CD4-positive, alpha-beta T cell treated with Interleukin-17A for 4 hours (primary cell): ENCODE data around the gene FURIN.
"Not testable (repeated sequence)": the region's sequence is repeated elsewhere in the genome, so short reads cannot be mapped to it uniquely, and the experiment has no call there.

Experiments
- DNase-seq: peaks from one replicate; pipeline ENCODE4 v3.0.0-alpha.2; 2020; ENCODE audit warnings: mixed read lengths

FURIN gene

DNA sequence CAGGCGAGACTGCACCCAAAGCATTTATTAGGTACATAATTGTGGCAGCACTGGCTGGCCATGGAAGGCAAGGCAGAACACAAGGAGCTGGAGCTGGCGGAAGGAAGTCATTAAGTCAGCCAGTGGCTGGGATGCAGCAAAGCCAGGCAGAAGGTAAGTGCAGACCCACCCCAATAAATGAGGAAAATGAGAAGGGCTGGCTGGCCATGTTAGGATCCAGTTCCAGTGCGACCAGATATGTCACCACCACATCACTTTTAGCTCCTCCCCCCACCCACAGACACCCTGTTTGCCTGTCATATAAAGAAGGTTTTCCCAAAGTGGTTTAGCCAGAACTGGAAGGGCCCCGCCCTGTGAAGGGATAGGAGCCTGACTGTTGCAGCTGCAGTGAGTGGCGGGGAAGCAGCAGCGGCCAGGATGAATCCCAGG is at the start of gene FURIN:
Gene FURIN, plus strand, starts transcription at position 328 of the 429 bp plus-strand sequence. CDS start 7,153 bp downstream, outside the sequence.
- DNase-seq = peak; percentile 3

DNA sequence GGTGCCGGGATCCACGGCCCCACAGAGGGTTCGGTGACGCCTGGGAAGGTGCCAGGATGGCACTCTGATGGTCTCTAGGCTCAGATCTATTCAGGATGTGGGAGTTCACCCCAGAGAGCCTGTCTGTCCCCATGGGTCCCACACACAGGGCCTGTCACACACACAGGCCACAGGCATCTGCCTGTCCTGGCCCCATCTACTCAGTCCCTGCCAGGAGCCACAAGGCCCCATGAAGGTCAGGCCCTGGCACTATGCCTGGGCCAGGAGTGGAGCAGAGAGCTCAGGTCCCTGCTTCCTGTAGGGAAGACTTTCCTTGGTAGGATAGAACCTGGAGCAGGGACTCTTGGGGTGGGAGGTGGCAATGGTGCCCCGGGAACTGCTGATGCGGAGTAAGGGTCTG is 49.0 kb upstream of the FURIN start:
- no peak for DNase-seq

DNA sequence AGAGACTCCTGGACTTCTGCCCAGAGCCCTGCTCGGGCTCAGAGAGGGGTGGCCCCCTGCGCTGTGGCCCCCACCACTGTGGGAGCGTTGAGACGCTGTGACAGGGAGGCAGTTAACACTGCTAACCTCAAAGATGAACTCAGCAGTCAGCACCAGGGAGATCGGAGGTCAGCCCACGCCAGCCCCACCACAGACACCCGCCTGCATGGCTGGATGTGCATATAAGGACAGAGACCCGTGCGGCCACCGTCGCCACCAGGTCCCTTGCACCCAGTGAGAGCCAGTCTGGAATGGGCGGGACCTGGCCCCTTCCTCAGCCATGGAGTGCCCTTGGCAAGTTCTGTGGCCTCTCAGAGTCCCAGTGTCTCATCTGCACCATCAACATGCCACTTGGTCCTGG is 48.5 kb upstream of the FURIN start:
- no peak for DNase-seq

DNA sequence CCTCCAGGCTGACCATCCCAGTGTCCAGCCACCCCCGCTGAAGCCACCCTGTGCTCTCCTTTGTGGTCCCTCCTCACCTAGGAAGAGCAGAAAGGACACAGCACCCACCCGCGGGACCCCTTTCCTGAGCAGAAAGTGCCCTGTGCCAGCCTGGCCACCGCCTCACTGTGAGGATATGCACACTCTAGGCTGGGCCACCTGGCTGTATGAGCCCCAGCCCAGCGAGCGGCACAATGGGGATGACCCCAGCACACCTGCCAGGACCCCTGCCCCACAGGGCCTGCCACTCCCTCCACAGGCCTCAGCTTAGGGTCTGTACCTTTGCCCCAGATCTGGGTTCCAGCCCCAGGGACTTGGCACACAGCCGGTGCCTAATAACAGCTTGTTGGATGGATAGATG is 47.9 kb upstream of the FURIN start:
- DNase-seq = no peak

DNA sequence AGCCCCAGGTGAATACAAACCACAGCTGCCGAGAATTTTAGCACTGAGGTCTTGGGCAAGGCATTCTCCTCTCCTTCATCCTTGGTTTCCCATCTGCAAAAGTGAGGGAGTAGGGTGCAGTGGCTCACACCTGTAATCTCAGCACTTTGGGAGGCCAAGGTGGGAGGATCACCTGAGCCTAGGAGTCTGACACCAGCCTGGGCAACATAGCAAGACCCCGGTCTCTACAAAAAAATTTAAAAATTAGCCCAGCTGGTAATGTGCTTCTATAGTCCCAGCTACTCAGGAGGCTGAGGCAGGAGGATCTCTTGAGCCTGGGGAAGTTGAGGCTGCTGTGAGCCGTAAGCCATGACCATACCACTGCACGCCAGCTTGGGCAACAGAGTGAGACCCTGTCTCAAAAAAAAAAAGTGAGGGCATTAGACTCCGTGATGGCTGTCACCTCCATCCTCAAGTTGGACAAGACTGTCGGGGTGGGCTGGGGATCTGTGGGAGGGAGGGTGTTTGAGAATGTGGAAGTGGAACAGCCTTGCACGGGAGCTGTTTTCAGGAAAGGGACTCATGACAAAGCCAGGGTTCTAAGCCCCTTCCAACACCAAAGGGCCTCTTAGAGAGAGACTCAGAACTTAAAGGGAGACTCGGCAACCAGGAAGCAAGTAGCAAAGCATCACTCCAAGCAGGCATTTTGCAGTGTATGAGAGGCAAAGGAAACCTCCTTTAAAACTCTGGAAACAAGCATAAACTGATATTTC is 46.0 kb upstream of the FURIN start:
- DNase-seq = no peak

DNA sequence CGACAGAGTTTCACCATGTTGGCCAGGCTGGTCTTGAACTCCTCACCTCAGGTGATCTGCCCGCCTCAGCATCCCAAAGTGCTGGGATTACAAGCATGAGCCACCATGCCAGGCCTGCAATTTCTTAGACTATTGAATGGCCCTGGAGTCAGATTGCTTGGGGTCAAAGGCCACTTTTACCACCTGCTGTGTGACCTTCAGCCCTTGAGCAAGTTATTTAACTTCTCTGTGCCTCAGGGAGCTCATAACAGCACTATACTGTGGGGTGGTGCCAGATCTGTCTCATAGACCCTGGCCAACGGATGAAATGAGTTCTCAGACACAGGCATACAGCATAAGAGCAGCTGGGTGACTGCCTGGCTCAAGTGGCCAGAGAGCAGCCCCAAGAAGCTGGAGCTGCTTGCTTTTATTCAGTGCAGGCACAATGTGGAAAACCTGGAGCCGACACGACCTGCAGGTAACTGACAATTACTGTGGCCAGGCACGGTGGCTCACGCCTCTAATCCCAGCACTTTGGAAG is 44.9 kb upstream of the FURIN start:
- DNase-seq = no peak

DNA sequence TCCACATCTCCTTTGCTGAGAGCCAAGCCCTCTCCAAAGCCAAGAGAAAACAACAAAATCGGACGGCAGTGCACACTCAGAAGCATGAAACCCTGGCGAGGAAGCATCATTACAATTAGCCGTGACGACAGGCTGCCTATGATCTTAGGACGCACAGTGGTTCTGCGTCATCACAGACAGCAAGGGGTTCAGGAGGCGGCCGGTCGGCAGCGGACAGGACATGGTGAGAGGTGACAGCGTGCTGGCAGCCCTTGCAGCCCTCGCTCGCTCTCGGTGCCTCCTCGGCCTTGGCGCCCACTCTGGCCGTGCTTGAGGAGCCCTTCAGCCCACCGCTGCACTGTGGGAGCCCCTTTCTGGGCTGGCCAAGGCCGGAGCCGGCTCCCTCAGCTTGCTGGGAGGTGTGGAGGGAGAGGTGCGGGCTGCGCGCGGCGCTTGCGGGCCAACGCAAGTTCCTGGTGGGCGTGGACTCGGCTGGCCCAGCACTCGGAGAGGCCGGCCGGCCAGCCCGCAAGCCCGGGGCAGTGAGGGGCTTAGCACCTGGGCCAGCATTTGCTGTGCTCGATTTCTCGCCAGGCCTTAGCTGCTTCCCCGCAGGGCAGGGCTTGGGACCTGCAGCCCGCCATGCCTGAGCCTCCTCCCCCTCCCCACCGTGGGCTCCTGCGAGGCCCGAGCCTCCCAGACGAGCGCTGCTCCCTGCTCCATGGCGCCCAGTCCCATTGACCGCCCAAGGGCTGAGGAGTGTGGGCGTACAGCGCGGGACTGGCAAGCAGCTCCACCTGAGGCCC is 43.1 kb upstream of the FURIN start:
- not testable (repeated sequence) for DNase-seq

DNA sequence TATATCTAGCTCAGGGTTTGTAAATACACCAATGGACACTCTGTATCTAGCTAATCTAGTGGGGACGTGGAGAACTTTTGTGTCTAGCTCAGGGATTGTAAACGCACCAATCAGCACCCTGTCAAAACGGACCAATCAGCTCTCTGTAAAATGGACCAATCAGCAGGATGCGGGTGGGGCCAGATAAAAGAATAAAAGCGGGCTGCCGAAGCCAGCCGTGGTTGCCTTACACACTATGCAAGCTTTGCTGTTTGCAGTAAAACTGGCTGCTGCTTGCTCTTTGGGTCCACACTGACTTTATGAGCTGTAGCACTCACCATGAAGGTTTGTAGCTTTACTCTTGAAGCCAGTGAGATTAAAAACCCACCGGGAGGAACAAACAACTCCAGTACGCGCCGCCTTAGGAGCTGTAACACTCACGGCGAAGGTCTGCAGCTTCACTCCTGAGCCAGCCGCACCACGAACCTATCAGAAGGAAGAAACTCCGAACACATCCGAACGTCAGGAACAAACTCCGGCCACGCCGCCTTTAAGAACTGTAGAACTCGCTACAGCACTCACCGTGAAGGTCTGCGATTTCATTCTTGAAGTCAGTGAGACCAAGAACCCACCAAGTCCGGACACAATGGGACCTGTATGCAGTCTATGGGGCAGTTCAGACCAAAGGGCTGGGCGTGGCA is 42.0 kb upstream of the FURIN start:
- not testable (repeated sequence) for DNase-seq

DNA sequence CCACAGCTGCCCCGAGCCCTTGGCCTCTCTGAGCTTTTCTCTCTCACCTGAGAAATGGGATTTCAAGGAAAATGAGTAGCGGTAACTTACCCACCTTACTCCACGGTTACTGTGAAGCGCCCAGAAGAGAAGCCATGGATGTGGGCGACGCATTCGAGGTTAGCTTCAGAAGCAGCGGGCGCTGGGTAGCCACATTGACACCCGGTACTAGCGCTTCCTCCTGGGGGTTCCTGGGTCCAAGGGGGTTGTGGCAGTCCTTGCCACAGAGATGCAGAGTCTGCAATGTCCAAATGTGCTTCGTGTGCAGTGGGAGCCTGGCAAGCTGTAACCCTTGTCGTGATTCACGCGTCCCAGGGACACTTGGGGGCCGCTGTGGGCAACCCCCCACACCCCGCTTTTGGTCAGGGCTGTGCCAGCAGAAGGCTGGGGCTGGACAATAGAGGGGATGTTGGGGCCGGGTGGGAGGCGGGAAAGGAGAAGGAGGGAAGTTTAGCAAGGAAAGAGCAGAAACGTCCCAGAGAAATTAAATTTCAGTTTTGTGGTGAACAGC is 41.4 kb upstream of the FURIN start:
- no peak for DNase-seq

DNA sequence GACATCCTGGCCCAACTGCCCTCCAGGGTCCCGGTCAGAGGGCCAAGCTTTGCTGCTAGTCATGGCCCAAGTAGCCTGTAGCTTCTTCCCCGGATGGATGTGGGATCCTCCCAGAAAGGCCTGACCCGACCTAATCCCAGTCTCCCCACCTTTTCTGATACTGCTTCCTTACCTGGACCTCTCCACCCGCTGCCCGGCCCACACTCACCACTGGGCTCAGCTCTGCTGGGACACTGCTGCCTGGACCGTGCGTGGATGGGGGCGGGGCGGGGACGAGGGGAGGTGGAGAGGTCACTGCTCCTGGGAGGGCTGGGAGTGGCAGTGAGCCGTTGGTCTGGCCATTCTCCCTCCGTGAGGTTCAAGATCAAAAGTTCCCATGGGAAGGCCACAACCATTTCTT is 40.3 kb upstream of the FURIN start:
- no peak for DNase-seq

DNA sequence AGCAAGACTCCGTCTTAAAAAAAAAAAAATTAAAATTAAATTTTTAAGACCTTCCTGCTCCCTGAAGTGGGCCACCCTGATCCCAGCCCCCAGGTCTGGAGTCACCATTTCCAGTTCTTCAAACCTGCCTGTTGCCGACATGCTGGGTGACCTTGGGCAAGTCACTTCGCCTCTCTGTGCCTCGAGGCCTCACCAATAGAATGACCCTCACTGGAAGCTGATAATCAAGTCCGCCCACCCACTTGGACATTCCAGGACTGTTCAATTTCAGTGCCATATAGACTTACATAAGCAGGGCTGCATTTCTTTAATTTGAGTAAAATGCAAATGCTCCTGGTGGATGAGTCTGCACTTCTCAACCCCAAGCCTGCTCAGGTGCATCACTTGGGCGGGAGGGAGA is 39.3 kb upstream of the FURIN start:
- DNase-seq = no peak

DNA sequence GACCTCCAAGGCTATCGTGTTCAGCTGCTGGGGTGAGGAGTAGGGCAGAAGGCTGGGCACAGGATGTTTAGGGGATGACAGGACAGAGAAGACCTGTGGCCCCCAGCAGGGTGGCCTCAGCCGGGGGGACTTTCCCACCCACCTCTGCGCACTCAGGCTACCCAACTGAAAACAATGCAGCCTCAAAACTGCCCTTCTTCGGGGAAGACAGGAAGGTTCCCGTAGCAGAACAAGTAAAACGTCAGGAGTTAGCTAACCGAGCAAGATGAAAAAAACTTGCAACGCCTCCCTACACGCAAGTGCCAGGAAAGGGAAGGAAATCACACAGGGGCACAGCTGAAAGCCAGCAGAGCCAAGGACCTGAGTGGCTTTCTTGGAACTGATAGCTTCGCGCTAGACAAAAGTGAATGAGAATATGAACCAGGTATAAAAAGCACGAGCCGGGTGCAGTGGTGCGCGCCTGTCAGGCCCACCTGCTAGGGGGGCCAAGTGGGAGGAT is 38.4 kb upstream of the FURIN start:
- DNase-seq = no peak

DNA sequence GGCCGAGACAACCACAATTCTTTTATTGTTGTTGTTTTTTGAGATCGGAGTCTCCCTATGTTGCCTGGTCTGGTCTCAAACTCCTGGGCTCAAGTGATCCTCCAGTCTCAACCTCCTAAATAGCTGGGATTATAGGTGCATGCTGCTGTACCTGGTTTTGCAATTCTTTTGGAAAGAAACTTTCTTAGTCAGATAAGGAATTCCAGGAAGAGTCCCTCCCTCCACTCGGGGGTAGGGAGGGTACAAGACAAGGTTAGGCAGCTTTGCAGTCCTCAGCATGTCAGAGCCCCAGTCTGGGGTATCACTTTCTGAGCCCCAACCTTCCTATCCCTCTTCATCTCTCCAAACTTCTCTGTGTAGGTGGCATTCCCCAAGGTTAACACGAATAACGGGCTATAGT is 33.8 kb upstream of the FURIN start:
- no peak for DNase-seq

DNA sequence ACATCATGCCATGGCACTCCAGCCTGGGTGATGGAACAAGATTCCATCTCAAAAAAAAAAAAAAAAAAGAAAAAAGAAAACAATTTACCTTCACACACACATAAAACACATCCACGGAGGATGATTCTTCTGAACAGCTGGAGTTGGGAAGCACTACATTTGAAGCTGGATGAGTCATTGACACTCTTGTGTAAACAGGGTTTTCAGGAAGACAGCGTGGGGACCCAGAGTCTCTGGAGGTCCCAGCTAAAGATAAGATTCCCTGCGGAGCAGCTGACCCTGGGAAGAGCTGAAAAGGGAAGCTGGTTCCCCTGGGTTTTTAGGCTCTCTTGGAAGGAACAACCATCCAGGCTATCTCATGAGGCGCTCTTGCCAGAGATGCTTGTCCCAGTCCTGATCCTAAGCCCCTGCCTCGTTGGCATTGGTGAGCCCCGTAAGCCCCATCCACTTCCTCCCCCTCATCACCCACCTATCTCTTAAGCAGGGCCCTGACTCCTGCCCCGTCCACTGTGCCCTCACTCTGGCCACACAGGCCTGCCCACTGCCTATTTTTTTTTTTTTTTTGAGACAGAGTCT is 32.0 kb upstream of the FURIN start:
- no peak for DNase-seq

DNA sequence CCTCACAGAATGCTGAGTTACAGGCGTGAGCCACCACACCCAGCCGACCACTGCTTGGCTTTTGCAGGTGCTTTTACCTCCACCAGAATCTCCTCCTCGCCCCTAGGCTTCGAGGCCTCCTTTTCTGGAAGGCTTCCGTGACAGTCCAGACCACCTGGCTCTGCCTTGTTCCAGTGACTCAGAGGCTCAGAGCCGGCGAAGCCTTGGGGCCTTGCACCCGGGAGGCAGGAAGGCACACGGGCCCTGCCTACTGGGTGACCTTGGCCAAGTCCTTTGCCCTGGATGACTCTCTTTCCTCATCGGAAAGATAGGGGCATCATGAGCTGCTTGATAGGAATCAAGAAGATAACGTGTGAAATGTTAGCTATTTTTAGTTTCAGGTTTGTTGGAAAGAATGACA is 31.3 kb upstream of the FURIN start:
- DNase-seq = no peak

DNA sequence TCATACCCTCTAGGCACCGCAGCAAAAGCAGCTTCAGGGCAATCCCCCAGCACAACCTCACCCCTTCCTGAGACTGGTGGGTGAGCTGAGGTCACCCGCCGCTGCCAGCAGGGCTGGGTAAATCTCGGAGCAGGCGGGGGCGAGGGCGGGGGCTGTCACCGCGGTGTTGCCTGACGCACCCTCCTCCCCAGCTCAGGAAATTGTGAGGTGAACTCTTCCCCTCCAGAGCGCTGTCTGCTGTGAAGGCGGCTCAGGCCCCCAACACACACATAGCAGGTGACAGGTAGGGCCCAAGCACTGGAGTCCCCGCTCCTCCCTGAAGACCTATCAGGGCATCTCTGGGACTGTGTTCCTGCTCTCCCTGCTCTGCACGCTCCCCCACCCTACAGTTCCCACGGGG is 30.2 kb upstream of the FURIN start:
- peak; percentile 88 for DNase-seq

DNA sequence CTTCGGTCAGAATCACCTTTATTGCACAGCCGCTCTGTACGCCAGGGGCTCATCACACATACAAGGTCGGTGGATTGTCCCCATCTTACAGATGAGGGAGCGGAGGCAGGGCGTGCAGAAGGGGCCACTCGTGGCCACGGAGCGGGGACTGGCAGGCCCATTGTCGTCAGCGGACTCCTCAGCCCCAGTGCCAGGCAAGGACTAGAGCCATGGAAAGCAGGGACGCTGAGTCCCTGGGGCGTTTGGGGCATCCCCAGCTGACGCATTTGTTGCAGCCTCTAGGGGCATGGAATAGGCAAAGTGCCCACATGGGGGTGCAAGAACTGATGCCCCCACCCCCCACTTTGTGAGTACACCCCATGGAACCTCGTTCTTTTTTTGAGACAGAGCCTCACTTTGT is 29.8 kb upstream of the FURIN start:
- DNase-seq = no peak

DNA sequence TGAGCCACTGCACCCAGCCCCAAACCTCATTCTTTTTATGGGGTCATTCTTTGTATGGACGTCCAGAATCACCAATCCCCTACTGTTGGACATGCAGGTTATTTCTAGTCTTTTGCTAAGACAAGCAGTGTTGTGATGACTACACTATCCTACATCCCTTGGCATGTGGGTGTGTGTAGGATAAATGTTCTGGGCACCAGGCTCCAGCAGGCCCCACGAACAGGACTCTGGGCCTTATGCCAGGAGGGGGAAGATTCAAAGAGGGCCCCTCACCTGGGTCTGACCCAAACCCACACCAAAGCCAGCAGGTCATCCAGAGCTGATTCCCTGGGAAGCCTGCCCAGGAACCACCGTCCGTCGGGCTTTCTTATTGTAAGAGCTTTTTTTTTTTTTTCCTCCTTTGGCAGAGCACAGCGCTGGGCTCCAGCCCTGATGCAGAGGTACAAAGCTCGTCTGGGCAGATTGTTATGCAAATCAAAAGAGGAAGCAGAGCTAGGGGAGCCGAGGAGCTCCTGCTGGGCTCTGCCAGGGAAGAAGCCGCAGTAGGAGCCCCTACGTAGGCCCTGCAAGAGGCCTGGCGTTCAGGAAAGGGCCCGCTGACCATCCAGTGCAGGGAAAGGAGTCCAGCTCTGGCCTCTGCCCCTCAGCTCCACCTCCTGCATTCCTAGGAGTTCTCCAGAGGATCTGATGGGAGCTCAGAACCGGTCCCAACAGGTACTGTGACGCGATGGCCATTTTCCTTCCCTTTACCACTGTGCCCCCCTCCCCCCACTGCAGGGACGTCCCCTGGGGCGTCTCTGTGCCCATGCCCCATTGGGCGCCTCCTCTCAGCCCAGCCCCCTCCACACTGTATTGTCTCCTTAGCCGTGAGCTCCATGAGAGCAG is 29.0 kb upstream of the FURIN start:
- DNase-seq = peak; percentile 19

DNA sequence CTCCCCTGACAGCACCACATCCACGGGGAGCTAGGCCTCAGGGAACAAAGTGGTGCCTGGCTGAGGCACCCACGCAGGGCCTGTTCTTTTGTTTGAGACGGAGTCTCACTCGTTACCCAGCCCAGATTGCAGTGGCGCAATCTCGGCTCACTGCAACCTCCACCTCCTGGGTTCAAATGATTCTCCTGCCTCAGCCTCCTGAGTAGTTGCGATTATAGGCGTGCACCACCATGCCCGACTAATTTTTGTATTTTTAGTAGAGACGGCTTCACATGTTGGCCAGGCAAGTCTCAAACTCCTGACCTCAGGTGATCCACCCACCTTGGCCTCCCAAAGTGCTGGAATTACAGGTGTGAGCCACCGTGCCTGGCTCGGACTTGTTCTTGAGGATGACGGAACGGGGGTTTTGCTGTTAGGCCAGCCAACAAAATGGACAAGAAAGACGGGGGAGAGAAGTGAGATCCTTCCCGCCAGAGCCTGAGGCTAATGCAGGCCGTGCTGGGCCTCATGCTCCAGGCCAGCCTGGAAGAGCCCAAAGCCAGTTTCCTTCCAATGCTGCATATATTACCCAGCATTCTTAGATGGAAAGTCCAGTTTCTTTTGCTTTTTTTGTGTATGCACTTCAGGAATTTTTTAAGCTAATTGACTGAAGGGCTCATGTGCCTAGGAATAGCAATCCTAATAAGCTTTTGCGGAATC is 28.1 kb upstream of the FURIN start:
- DNase-seq = no peak

DNA sequence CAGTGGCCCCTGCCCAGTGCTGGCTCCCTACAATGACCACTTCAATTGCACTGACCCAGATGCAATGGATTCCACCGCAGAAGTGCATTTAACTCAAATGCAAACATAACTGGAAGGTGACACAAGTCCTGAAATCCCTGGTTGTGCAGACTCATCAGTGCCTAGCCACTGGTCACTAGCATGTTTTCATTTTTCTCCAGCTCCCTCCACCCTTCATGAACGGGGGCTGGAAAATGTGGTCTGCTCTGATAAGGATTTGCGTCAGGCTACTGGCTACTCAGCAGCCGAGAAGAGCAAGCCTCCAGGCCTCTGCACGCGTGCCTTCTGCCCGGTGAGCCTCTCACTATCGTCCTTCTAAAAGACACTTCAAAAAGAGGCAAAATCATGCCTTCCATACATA is 27.4 kb upstream of the FURIN start:
- DNase-seq = no peak

DNA sequence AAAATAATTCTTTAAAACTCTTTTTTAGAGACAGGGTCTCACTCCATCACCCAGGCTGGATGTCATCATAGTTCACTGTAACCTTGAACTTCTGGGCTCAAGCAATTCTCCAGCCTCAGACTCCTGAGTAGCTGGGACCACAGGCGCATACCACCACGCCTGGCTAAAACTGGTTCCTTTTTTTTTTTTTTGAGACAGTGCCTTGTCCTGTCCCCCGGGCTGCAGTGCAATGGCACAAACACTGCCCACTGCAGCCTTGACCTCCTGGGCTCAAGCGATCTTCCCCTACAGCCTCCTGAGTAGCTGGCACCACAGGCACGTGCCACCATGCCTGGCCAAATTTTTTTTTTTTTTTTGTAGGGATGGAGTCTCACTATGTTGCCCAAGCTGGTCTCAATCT is 23.7 kb upstream of the FURIN start:
- no peak for DNase-seq
